ENCODE data around the gene TMEM178B.
"Not testable (repeated sequence)": the region's sequence is repeated elsewhere in the genome, so short reads cannot be mapped to it uniquely, and the experiment has no call there.

The TMEM178B gene

DNA sequence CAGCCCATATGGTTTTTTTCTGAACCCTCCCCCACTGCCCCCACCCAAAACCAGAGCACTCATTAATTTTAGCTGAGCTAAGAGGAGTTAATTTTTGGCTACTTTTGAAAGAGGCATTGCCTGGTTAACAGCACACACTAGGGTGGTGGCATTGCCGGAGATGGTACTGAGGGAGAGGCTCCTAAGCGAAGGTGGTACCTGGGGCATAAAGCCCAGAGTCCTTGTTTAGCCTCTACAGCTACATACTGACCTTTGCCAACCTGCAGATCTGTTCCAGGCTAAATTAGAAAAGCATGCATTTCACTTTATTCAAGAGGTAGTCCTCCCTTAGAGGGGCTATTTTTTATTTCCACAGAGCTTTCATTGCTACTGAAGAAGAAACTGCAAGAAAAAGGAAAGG is 304.5 kb downstream of the TMEM178B start:
- no peak overlapping the region for H3K4me3 ChIP-seq (ENCODE audit: low read depth, low read length)
- TF ChIP-seq, protein P1, sequence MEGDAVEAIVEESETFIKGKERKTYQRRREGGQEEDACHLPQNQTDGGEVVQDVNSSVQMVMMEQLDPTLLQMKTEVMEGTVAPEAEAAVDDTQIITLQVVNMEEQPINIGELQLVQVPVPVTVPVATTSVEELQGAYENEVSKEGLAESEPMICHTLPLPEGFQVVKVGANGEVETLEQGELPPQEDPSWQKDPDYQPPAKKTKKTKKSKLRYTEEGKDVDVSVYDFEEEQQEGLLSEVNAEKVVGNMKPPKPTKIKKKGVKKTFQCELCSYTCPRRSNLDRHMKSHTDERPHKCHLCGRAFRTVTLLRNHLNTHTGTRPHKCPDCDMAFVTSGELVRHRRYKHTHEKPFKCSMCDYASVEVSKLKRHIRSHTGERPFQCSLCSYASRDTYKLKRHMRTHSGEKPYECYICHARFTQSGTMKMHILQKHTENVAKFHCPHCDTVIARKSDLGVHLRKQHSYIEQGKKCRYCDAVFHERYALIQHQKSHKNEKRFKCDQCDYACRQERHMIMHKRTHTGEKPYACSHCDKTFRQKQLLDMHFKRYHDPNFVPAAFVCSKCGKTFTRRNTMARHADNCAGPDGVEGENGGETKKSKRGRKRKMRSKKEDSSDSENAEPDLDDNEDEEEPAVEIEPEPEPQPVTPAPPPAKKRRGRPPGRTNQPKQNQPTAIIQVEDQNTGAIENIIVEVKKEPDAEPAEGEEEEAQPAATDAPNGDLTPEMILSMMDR (IDR thresholded peaks at IDR 0.05; ENCODE audit: control insufficient read depth, extremely low read depth, insufficient read depth) = no peak
- no peak for DNase-seq (ENCODE audit: low read depth)

DNA sequence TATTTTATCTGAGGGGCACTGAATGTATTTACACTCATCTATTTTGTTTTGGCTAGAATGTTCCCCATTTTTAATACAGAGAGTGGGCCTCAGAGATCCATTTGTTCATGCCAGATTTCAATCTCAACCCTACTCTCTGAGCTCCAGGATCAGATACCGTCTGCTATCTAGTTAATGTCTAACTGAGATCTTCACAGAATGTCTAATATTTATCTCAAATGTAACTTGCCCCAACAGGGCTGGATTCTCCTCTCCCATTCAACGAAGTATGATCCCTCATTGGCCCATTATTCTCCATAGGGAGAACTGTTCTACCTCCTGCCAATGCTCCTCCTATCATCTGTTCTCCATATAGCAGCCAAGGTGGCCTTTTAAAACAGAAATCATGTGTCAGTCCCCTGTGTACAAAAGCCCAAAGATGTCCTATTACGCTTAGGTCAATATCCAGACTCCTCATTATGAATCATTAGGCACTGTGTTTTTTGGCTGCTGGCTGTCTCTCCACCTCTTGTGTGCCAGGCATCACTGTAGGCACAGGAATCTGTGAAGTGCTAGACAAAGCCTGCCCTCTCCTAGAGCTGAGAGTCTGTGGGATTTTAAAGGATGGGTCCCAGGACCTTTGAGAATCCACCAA is 308.0 kb downstream of the TMEM178B start:
- DNase-seq (ENCODE audit: low read depth) = no peak
- TF ChIP-seq, protein P1 (IDR thresholded peaks at IDR 0.05; ENCODE audit: control insufficient read depth, extremely low read depth, insufficient read depth) = no peak

DNA sequence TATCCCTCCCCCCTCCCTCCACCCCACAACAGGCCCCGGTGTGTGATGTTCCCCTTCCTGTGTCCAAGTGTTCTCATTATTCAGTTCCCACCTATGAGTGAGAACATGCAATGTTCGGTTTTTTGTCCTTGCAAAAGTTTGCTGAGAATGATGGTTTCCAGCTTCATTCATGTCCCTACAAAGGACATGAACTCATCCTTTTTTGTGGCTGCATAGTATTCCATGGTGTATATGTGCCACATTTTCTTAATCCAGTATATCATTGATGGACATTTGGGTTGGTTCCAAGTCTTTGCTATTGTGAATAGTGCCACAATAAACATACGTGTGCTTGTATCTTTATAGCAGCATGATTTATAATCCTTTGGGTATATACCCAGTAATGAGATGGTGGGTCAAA is 309.5 kb downstream of the TMEM178B start:
- not testable (repeated sequence) for DNase-seq (ENCODE audit: low read depth); H3K4me3 ChIP-seq (ENCODE audit: low read depth, low read length)

More for the DNA sequence above, 308.0 kb downstream of the TMEM178B start:
- no peak overlapping the region for H3K4me3 ChIP-seq (ENCODE audit: low read depth, low read length)

DNA sequence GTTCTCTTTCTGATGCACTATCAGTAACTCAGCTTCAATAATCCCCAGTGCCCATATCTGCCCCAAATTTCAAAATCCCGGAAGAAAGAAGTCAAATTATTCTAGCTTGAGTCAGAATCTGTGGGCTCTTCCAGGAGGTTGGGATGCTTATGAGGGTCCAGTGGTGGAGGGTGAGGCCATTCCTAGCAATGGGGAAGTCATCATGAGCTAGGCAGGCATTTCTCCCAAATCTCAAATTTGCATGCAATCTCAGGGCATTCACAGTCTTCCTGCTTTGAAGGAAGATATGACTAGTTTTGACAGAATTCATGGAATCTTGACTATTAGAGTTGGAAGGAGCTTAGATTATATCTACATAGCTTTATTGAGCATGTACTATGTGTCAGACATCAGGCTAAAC is 313.0 kb downstream of the TMEM178B start:
- no peak for DNase-seq (ENCODE audit: low read depth)
- TF ChIP-seq, protein P1 (IDR thresholded peaks at IDR 0.05; ENCODE audit: control insufficient read depth, extremely low read depth, insufficient read depth) = no peak
- no peak overlapping the region for H3K4me3 ChIP-seq (ENCODE audit: low read depth, low read length)

GRCh38 chr7:141387521-141388217 is 313.8 kb downstream of the TMEM178B start:
- no peak for DNase-seq (ENCODE audit: low read depth)
- TF ChIP-seq, protein P1 (IDR thresholded peaks at IDR 0.05; ENCODE audit: control insufficient read depth, extremely low read depth, insufficient read depth) = no peak
- no peak overlapping the region for H3K4me3 ChIP-seq (ENCODE audit: low read depth, low read length)

DNA sequence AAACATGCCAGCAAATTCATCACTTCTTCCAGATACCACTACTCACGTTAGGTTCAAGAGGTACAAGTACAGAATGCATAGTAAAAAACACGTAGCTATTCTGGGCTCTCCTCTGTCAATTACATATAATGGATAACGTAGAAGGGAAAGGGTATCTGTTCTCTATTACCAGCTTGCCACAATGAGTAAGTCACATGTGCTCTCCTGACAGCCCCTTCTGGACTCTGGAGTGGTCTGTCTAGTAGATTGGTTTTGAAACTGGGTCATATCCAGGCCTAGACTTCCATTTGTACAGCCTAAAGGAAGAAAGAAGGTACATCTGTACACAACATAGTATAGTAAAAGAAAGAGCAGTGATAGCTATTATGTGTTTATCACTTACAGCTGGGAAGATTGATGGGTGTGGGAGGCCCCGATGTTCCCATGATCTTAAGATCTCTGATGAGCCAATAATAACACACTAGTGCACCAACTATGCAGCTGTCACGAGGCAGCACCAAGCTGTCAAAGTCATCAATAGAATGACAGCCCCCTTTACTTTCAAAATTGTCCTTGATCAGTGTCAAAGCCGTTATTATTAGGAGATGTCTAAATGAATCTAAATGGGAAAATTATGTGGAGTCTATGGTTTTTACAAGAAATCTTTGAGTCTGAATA is 315.4 kb downstream of the TMEM178B start:
- DNase-seq (ENCODE audit: low read depth) = no peak
- no peak overlapping the region for H3K4me3 ChIP-seq (ENCODE audit: low read depth, low read length)
- TF ChIP-seq, protein P1 (IDR thresholded peaks at IDR 0.05; ENCODE audit: control insufficient read depth, extremely low read depth, insufficient read depth) = no peak

GRCh38 chr7:141390339-141390738 is 316.5 kb downstream of the TMEM178B start:
- H3K4me3 ChIP-seq (ENCODE audit: low read depth, low read length) = no peak overlapping the region
- DNase-seq (ENCODE audit: low read depth) = no peak
- TF ChIP-seq, protein P1 (IDR thresholded peaks at IDR 0.05; ENCODE audit: control insufficient read depth, extremely low read depth, insufficient read depth) = no peak
